ENCODE data around the gene BMP8B. TPM values are rescaled to one million over a fixed set of nuclear protein-coding genes. Genes with fewer than 3 reads are reported as not detected.

Gene BMP8B
- total RNA-seq, 1 experiment from 2014 or later, result 6.2 TPM

DNA sequence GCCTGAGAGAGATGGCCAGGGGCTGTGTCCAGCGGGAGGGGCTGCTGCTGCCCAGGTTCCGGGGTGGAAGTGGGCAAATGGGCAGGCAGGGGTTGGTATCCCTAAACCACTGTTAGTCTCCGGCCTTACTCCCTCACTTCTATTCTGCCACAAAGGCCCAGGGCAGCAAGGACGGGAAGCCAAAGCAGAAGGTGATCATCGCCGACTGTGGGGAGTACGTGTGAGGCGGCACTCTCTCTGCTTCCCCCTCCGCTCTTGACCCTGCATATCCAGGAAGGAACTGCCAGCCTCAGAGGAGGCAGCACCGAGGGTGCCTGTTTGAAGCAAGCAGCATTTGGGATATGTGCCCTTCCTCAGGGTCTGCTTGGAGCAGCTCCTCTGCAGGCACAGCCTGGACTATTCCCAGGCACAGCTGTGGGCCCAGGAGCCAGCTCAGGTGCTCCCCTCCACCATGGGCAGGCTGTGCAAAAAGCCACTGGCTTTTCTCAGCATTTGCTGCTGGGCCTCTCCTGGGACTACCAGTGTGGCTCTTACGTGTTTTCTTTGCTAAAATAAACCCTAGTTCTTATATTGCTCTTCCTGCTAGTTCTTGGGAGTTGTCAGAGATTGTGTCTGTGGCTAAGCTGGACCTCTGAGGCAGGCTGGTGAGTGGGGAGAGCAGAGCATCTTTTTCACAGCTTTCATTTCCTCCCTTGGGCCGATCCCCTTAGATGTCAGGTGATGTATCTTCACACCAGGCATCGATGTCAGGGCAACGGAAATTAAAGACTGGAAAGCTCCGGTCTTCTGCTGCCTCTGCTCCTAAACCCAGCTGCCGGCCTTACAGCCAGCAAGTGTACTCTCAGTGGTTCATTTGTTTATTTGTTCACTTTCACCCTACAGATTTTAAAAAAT lies 35.3 kb downstream of the BMP8B start:
- in situ Hi-C loops (cut with HindIII; ENCODE audit: low pct_unique_long_range_greater_than_20kb, low sequenced_read_pairs), result no loop called here
- DNase-seq (ENCODE audit: low read depth, low spot score), result no peak

DNA sequence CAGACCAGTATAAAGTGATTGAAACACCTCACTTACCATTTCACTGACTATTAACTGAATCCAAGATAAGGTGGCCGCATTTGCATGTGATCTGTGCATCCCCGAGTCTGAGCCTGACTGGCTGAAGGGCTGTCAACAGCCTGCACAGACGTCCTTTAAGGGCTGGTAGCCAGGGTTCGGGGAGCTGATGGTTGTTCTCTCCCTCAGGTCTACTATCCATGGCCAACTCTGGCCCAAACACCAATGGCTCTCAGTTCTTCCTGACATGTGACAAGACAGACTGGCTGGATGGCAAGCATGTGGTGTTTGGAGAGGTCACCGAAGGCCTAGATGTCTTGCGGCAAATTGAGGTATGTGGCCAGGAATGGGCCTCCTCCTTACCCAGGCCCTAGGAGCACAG lies 36.0 kb downstream of the BMP8B start:
- DNase-seq (ENCODE audit: low read depth, low spot score), result no peak
- in situ Hi-C loops (cut with HindIII; ENCODE audit: low pct_unique_long_range_greater_than_20kb, low sequenced_read_pairs), result no loop called here

DNA sequence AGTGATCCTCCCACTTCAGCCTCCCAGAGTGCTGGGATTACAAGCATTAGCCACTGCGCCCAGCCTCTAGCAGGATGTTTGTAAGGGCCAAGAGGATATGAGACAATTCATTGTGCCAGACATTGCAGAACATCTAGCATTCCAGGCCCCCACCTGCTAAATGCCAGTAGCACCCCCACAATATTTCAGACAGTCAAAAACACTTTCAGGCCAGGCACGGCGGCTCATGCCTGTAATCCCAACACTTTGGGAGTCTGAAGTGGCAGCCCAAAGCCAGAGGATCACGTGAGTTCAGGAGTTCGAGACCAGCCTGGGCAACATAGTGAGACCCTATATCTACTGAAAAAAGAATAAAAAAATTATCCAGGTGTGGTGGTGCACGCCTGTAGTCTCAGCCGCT lies 37.1 kb downstream of the BMP8B start:
- DNase-seq (ENCODE audit: low read depth, low spot score), result no peak
- in situ Hi-C loops (cut with HindIII; ENCODE audit: low pct_unique_long_range_greater_than_20kb, low sequenced_read_pairs), result no loop called here

DNA sequence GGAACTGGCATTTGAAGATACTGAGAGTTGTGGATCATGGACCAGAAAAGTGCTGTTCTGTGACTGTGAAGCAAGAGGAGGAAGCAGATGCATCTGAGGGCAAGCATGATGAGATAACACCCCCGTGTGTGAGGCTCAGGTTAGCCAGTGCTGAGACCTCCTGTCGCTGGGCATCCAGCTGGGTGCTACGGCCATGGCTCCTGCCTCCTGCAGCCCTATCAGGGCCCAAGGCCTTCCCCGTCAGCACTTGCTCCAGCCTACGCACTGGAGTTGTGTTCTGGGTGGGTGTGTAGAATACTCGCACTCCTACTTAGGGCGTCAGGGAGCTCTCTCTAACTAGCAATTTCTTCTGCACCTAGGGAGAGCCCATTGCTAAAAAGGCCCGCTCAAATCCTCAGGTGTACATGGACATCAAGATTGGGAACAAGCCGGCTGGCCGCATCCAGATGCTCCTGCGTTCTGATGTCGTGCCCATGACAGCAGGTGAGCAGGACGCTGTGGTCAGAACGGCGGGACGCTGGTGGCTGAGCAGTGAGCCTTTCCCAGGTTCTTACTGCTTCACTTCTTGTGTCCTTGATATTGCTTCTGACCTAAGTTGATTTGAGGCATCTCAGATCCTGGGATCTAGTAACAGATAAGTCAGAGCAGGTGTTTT lies 43.5 kb downstream of the BMP8B start:
- in situ Hi-C loops (cut with HindIII; ENCODE audit: low pct_unique_long_range_greater_than_20kb, low sequenced_read_pairs), result loop anchor here (25.0 kb wide), 1 partner anchor 133 kb away; no protein-coding TSS in a partner anchor
- DNase-seq (ENCODE audit: low read depth, low spot score), result no peak

DNA sequence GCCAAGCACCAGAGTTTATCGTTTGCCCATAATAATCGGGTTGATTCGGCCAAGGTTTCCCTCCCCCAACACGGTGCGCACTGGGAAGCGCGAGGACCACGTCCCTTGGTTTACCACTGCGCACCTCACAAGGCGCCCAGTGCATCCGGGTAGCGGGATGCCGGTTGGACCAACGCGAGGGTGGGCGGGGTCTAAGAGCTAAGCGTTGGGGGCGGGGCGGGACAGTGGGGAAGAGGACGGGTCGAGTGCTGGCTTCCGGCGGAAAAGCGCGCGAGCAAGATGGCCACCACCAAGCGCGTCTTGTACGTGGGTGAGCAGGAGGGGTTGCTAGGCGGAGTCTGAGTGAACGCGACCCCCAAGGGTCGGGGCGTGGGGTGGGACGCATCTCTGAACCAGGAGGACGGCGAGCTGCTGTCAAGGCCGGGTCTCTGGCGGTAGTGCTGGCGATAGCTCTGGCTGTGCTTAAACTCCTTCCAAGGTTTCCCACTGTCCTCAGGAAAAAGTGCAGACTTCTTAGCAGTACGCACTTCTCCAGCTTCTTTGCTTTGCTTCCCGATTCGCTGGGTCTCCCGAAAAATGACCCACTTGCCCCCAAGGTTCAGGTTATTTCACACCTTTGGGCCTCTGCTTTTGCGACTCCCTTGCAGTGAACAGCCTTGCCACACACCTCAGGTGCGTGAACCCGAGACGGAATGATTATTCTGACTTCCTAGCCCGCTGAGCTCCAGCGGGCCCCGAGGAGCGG lies 49.9 kb downstream of the BMP8B start, which contains the start of gene PPIE:
PPIE (plus strand) TSS at position 261 of the 745 bp plus-strand sequence; CDS start at position 280, 19 bp downstream.
- in situ Hi-C loops (cut with HindIII; ENCODE audit: low pct_unique_long_range_greater_than_20kb, low sequenced_read_pairs), result loop anchor here (25.0 kb wide), 1 partner anchor 126 kb away; no protein-coding TSS in a partner anchor
- peak; percentile 91 for DNase-seq (ENCODE audit: low read depth, low spot score)

DNA sequence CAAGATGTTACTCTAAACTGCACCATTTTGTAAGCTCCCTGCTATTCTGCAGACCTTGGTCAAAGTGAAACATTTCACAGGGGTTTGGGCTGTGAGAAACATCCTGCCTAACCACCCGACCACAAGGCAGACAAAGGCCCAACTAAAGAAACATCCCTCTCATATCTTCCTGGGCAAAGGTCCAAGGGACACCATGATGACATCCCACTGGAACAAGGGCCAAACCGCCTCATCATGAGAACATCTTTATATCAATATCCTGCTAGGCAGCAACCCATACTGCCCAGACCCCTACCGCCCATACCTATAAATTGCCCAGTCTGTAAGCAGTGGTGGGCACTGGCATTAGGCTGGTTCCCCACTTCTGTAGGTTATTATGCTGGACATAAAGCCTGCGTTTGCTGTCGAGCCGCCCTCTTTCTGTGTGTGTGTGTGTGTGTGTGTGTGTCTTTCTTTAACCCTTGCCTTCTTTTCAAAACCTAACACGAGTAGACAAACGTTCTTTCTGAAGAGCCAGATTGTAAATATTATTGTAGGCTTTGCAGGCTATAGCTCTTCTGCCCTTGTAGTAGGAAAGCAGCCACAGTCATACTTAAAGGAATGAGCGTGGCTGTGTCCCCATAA lies 51.0 kb downstream of the BMP8B start:
- DNase-seq (ENCODE audit: low read depth, low spot score), result peak; percentile 82
- in situ Hi-C loops (cut with HindIII; ENCODE audit: low pct_unique_long_range_greater_than_20kb, low sequenced_read_pairs), result loop anchor here (25.0 kb wide), 1 partner anchor 125 kb away; no protein-coding TSS in a partner anchor

DNA sequence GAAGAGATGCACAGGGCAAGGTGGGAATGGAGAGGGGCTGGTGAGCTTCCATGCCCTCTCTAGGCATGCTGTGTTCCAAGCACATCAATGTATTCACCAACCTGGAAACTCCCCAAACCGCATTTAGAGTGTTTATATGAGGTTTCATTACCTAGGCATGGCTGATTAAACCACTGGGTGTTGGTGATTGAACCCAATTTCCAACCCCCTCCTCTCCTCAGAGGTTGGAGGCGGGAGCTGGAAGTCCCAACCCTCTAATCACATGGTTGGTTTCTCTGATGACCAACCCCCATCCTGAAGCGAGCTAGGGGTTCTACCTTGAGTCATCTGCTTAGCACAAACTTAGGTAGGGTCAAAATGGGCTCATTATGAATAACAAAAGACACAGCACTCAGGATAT lies 52.9 kb downstream of the BMP8B start:
- no peak for DNase-seq (ENCODE audit: low read depth, low spot score)
- in situ Hi-C loops (cut with HindIII; ENCODE audit: low pct_unique_long_range_greater_than_20kb, low sequenced_read_pairs), result loop anchor here (25.0 kb wide), 1 partner anchor 123 kb away; no protein-coding TSS in a partner anchor

DNA sequence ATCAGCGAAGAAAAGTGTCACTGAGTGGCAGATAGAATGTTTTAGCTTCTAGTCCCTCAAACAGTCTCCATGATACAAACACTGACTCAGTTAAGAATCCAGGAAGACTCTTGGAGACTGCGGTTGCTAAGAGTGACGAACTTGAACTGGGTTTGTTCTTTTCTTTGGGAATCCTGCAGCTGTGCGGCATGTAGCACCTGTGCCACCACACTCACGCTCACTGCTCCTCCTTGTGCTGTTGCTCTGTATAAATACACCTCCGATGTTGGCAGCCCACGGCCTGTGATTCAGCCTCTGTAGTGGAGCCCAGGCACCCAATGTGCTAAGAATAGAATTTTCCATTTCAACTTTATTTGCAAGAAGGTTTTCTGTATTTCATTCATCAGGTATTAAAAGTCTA lies 55.5 kb downstream of the BMP8B start:
- DNase-seq (ENCODE audit: low read depth, low spot score), result no peak
- in situ Hi-C loops (cut with HindIII; ENCODE audit: low pct_unique_long_range_greater_than_20kb, low sequenced_read_pairs), result loop anchor here (25.0 kb wide), 1 partner anchor 121 kb away; no protein-coding TSS in a partner anchor

DNA sequence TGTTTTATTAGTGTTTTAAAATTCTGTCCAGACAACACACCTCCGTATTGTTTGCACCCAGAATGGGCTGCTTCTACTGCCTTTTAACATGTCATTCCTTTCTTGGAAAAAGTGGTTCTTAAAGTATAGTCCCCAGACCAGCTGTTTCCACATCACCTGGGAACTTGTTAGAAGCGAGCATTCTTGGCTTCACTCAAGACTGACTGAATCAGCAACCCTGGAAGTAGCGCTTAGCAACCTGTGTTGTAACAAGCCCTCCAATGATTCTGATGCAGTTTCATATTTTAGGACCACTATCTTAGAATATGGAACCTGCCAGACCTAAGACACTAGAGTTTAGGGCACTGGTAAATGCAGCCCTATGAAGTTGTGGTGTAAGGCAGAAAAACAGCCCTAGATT lies 55.9 kb downstream of the BMP8B start:
- no peak for DNase-seq (ENCODE audit: low read depth, low spot score)
- in situ Hi-C loops (cut with HindIII; ENCODE audit: low pct_unique_long_range_greater_than_20kb, low sequenced_read_pairs), result loop anchor here (25.0 kb wide), 1 partner anchor 120 kb away; no protein-coding TSS in a partner anchor

DNA sequence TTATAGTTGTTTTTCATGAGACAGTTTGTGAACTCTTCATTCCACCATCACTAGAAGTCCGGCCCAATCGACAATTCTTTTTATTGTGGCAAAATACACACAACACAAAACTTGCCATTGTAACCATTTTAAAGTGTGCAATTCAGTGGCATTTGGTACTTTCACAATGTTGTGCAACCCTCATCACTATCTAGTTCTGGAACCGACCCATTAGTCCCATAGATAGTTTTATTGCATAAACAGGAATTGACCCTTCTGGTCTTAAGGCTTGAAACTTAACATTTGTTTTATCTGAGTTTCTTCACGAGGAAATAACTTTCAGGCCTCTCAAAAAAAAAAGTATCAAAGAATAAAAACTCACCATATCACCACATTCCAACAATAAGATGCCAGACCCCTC lies 58.8 kb downstream of the BMP8B start:
- in situ Hi-C loops (cut with HindIII; ENCODE audit: low pct_unique_long_range_greater_than_20kb, low sequenced_read_pairs), result loop anchor here (25.0 kb wide), 1 partner anchor 118 kb away; no protein-coding TSS in a partner anchor
- no peak for DNase-seq (ENCODE audit: low read depth, low spot score)

DNA sequence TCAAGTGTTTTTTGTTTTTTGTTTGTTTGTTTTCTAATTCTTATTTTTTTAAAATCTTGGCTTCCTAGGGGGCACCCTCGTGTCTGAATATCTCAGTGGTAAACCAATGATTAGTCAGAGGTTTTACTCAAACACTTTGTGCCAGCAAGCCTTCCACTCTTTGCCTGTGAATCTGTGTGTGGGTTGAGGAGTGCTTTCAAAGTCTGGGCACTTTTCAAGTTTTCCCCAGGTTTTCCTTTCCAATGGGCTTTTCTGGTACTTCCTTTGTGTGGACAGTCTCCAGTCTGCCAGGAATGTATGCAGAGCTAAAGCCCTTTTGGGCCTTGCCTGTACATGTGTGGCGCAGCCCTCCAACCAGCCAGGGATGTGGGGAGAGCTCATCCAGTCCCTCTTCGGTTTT lies 59.6 kb downstream of the BMP8B start:
- no peak for DNase-seq (ENCODE audit: low read depth, low spot score)
- in situ Hi-C loops (cut with HindIII; ENCODE audit: low pct_unique_long_range_greater_than_20kb, low sequenced_read_pairs), result loop anchor here (25.0 kb wide), 1 partner anchor 117 kb away; no protein-coding TSS in a partner anchor

DNA sequence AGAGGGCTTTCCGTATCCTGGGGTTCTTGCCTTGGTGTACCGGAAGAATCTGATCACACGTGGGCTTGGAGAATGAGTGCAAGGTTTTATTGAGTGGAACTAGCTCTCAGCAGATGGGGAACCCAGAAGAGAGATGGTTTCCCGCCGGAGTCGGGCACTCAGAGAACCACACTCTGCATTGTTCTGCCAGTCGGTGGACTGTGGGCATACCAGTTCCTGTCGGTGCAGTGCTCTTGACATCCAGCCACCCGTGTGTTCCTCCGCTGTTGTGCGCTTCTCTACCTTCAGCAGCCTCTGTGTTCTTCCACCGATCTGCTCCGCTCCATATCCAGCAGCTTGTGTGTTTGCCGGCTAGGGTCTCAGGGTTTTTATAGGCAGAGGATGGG lies 60.7 kb downstream of the BMP8B start:
- DNase-seq (ENCODE audit: low read depth, low spot score), result no peak
- in situ Hi-C loops (cut with HindIII; ENCODE audit: low pct_unique_long_range_greater_than_20kb, low sequenced_read_pairs), result loop anchor here (25.0 kb wide), 1 partner anchor 116 kb away; no protein-coding TSS in a partner anchor

DNA sequence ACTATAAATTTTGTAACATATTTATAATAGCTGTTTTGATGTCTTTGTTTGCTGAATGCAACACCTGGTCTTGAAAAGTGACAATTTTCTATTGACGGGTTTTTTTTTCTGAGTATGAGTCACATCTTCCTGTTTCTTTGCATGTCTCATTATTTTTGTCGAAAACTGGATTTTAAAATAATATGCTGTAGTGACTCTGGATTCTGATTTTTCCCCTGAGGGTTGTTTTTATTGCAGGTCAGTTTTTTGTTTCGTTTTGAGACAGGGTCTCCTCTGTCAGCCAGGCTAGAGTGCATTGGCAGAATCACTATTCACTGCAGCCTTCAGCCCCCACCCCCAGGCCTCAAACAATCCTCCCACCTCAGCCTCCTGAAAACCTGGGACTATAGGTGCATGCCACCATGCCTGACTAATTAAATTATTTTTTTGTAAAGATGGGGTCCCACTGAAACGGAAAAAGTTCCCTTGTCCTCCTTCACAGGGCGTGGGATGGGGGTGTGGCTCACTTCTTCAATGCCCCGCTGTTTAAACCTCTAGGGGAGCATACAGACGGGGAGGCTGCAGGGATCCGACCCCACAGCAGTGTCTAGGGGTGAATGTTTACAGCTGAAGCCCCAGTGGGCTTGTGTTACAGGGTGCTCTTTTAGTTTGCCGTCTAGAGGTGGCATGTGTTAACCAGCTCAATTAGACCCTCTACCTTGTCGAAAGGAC lies 61.3 kb downstream of the BMP8B start:
- DNase-seq (ENCODE audit: low read depth, low spot score), result no peak
- in situ Hi-C loops (cut with HindIII; ENCODE audit: low pct_unique_long_range_greater_than_20kb, low sequenced_read_pairs), result loop anchor here (25.0 kb wide), 1 partner anchor 115 kb away; no protein-coding TSS in a partner anchor

DNA sequence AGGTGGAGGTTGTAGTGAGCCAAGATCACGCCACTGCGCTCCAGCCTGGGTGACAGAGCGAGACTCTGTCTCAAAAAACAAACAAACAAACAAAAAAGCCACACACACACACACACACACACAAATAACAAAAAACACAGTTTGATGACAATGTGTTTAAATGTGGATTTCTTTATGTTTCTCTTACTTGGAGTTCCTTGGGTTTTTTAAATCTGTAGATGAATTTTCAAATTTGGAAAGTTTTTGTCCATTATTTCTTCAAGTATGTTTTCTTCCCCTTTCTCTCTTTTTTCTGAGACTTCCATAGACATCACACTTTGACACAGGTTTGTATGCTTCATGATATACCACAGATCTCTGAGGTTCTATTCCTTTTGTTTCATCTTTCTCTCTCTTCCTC lies 62.1 kb downstream of the BMP8B start:
- in situ Hi-C loops (cut with HindIII; ENCODE audit: low pct_unique_long_range_greater_than_20kb, low sequenced_read_pairs), result loop anchor here (25.0 kb wide), 1 partner anchor 114 kb away; no protein-coding TSS in a partner anchor
- DNase-seq (ENCODE audit: low read depth, low spot score), result no peak

DNA sequence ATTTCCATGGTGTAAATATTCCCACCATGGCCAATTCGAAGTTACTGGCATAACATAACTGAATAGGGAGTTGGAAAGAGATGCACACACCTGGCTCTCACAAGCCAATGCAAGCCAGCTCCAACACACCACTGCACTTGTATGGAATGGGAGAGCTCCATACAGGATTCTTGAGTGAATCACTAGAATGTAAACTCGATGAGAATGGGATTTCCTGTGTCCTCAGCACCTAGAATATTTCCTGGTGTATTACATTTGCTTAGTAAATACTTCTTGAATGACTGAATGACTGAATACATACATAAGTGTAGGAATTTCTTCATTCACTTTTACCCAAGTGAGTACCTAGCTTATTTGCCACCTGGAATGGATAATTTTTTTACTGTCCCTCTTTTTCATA lies 66.2 kb downstream of the BMP8B start:
- DNase-seq (ENCODE audit: low read depth, low spot score), result no peak
- in situ Hi-C loops (cut with HindIII; ENCODE audit: low pct_unique_long_range_greater_than_20kb, low sequenced_read_pairs), result no loop called here

DNA sequence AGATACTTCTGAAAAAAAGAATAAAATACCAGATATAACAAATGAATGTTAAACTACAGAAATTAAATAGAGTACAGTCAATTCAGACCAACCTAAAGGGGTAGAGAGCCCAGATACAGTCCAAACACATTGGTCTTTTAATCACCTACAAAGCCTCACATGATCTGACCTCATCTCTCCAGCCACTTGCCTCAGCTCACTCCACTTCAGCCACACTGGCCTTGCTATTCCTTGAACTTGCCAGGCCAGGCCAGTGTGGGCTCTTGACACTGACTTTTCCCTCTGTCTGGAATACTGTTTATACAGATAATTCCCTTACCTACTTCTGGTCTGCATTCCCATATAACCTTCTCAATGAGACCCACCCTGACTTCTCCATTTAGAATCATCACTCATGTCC lies 67.0 kb downstream of the BMP8B start:
- in situ Hi-C loops (cut with HindIII; ENCODE audit: low pct_unique_long_range_greater_than_20kb, low sequenced_read_pairs), result no loop called here
- DNase-seq (ENCODE audit: low read depth, low spot score), result no peak

Measured in SK-MEL-5 (cell line).